GM12878 (cell line): ENCODE measurements around the gene ARAP1. TPM values are rescaled to one million over a fixed set of nuclear protein-coding genes. Genes with fewer than 3 reads are reported as not detected.

ENCODE experiments used
- BCL11A ChIP-seq: IDR thresholded peaks from 2 replicates; pipeline ENCODE4 v1.6.1; 2011; ENCODE audit warnings: low read depth, low read length
- BHLHE40 ChIP-seq, 2 experiments: fragments of 450-650 bp in 1 of 2; IDR thresholded peaks; 2 replicates each; pipeline ENCODE4 v1.6.1; 2011 to 2017; ENCODE audit warnings: low read depth in 2 of 2, borderline replicate concordance in 1 of 2, improper control_type of control experiment in 1 of 2, low read length in 1 of 2, mild to moderate bottlenecking in 1 of 2
- EGR1 ChIP-seq, 2 experiments: IDR thresholded peaks; 1 replicate in 1 of 2; 2 replicates in 1 of 2; pipeline ENCODE4 v1.6.1; 2011 to 2012; ENCODE audit warnings: low read depth in 2 of 2, low read length in 2 of 2, borderline replicate concordance in 1 of 2, mild to moderate bottlenecking in 1 of 2, moderate library complexity in 1 of 2
- IKZF2 ChIP-seq, 2 experiments: fragments of 450-650 bp; IDR thresholded peaks; 2 replicates each; pipeline ENCODE4 v1.6.1; 2017; ENCODE audit warnings: mild to moderate bottlenecking in 2 of 2, moderate library complexity in 2 of 2
- IRF4 ChIP-seq: IDR thresholded peaks from 2 replicates; pipeline ENCODE4 v1.6.1; 2011; ENCODE audit warnings: low read depth, low read length
- JUND ChIP-seq: IDR thresholded peaks from 2 replicates; pipeline ENCODE4 v1.6.1; 2012; ENCODE audit warnings: low read depth, mild to moderate bottlenecking, low read length, improper control_type of control experiment, moderate library complexity
- MEF2A ChIP-seq: IDR thresholded peaks from 2 replicates; pipeline ENCODE4 v1.6.1; 2011; ENCODE audit warnings: low read depth, mild to moderate bottlenecking, low read length, moderate library complexity; ENCODE audit not compliant: insufficient read depth
- NFIC ChIP-seq: IDR thresholded peaks from 2 replicates; pipeline ENCODE4 v1.6.1; 2012; ENCODE audit warnings: low read depth, mild to moderate bottlenecking, inconsistent platforms, low read length, moderate library complexity
- NR2C1 ChIP-seq: fragments of 450-650 bp; IDR thresholded peaks from 2 replicates; pipeline ENCODE4 v1.6.1; 2017; ENCODE audit warnings: antibody characterized with exemption, mild to moderate bottlenecking, moderate library complexity
- PAX5 ChIP-seq: IDR thresholded peaks from 2 replicates; pipeline ENCODE4 v1.6.1; 2011; ENCODE audit warnings: low read depth, low read length, borderline replicate concordance
- POU2F2 ChIP-seq: IDR thresholded peaks from 3 replicates; pipeline ENCODE4 v1.6.1; 2011; ENCODE audit warnings: low read depth, mild to moderate bottlenecking, low read length, borderline replicate concordance
- RELA ChIP-seq: fragments of 450-650 bp; IDR thresholded peaks from 2 replicates; pipeline ENCODE4 v1.8.0; 2014; ENCODE audit warnings: borderline replicate concordance; ENCODE audit not compliant: partially characterized antibody
- RUNX3 ChIP-seq: IDR thresholded peaks from 2 replicates; pipeline ENCODE4 v1.6.1; 2012; ENCODE audit warnings: low read length, inconsistent platforms
- SP1 ChIP-seq: IDR thresholded peaks from one replicate; pipeline ENCODE4 v1.6.1; 2011; ENCODE audit warnings: low read depth, low read length
- SPI1 ChIP-seq: IDR thresholded peaks from 2 replicates; pipeline ENCODE4 v1.6.1; 2011; ENCODE audit warnings: low read depth, mild to moderate bottlenecking, low read length, moderate library complexity, borderline replicate concordance; ENCODE audit not compliant: insufficient read depth
- TCF12 ChIP-seq: IDR thresholded peaks from 2 replicates; pipeline ENCODE4 v1.6.1; 2011; ENCODE audit warnings: low read depth, mild to moderate bottlenecking, low read length
- TCF3 ChIP-seq: IDR thresholded peaks from 2 replicates; pipeline ENCODE4 v1.6.1; 2012; ENCODE audit warnings: low read depth, mild to moderate bottlenecking, low read length, borderline replicate concordance; ENCODE audit not compliant: insufficient read depth
- polyA plus RNA-seq, 11 experiments: library from polyadenylated mRNA; depleted of rRNA in 4 of 11; unstranded in 6 of 11; stranded (reverse) in 5 of 11; fragments of >200 nt; fragmentation: Nextera tagmentation in 4 of 11; fragmentation: Illumina TruSeq in 1 of 11; extraction: Ambion mirVana in 4 of 11; extraction: Trizol in 1 of 11; gene quantifications; 1 replicate in 1 of 11; 2 replicates in 10 of 11; pipeline versions ENCODE4 v1.2.1 to v1.2.3, GENCODE V29; 2011 to 2016; ENCODE audit warnings: inconsistent platforms in 2 of 11, missing spikeins in 2 of 11, low read depth in 1 of 11
- total RNA-seq, 4 experiments: library from RNA; depleted of rRNA in 3 of 4; stranded (reverse); fragments of >200 nt in 3 of 4; fragmentation: Illumina TruSeq in 1 of 4; extraction: Trizol in 1 of 4; gene quantifications; 2 replicates each; pipeline versions ENCODE4 v1.2.1 to v1.2.3, GENCODE V29; 2013 to 2021
- TF ChIP-seq, protein P1 (sequence below): fragments of 450-650 bp; IDR thresholded peaks from 2 replicates; pipeline ENCODE4 v1.6.1; 2017; ENCODE audit warnings: antibody characterized with exemption, mild to moderate bottlenecking, moderate library complexity
- TF ChIP-seq, protein P2 (sequence below): fragments of 450-650 bp; conservative IDR thresholded peaks from 2 replicates; pipeline ENCODE4 v1.6.1; 2017; ENCODE audit warnings: mild to moderate bottlenecking, moderate library complexity

The ARAP1 gene
- total and polyA plus RNA-seq, 10 of the 15 experiments (the other 5 are each of a cell fraction or from before 2014, with no cell fraction given) = 0.55 to 102 (median 51.0) TPM

DNA sequence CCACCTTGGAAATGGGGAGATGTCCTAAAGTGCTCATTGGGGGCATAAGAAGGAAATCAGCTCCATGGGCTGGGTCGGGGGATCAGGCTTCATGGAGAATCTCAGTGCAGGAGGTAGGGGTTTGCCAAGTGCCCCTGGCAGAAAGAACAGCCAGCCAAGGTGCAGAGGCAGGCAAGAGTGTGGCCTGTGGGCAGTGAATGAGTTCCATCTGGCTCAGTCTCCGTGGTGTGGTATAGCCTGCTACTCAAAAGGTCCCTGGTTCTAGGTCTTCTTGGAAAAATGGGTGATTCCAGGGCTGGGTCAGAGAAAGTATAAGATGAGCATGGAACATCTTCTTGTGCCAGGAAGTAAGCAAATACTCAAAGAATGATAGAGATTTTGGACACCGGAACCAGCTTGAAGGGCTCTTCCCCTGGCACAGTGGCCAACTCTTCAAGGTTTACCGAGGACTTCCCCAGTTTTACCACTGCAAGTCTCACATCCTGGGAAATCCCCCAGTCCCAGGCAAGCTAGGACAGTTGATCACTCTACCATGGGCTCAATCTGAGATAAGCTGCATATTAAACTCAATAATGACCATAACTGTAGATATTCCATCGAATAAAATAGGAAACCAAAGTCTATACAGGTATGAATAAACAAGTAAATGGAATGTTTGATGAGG is 10.6 kb upstream of the ARAP1 start (continued):
- TF ChIP-seq, protein P1, sequence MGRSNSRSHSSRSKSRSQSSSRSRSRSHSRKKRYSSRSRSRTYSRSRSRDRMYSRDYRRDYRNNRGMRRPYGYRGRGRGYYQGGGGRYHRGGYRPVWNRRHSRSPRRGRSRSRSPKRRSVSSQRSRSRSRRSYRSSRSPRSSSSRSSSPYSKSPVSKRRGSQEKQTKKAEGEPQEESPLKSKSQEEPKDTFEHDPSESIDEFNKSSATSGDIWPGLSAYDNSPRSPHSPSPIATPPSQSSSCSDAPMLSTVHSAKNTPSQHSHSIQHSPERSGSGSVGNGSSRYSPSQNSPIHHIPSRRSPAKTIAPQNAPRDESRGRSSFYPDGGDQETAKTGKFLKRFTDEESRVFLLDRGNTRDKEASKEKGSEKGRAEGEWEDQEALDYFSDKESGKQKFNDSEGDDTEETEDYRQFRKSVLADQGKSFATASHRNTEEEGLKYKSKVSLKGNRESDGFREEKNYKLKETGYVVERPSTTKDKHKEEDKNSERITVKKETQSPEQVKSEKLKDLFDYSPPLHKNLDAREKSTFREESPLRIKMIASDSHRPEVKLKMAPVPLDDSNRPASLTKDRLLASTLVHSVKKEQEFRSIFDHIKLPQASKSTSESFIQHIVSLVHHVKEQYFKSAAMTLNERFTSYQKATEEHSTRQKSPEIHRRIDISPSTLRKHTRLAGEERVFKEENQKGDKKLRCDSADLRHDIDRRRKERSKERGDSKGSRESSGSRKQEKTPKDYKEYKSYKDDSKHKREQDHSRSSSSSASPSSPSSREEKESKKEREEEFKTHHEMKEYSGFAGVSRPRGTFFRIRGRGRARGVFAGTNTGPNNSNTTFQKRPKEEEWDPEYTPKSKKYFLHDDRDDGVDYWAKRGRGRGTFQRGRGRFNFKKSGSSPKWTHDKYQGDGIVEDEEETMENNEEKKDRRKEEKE = no peak
- TF ChIP-seq EGR1 (IDR thresholded peaks at IDR 0.05; ENCODE audit: borderline replicate concordance in 1 of 2, low read depth in 2 of 2, low read length in 2 of 2) (no peak), BCL11A (0 out of 2 replicates have a peak, but pooled peaks have one; percentile 22), TCF12 (0 out of 2 replicates have a peak, but pooled peaks have one; percentile 11), PAX5 (peak; percentile 35; the same call in 1 of the 2 replicates), SPI1 (peak; percentile 39; the same call in 1 of the 2 replicates), IRF4 (0 out of 2 replicates have a peak, but pooled peaks have one; percentile 14), MEF2A (no peak), NFIC (peak; percentile 28; the same call in 1 of the 2 replicates), IKZF2 (IDR thresholded peaks at IDR 0.05) (peak; percentile 41 to 61; a peak in 3 of 4 replicates), JUND (no peak), SP1 (no peak), TCF3 (0 out of 2 replicates have a peak, but pooled peaks have one; percentile 4), POU2F2 (0 out of 3 replicates have a peak, but pooled peaks have one; percentile 9), NR2C1 (no peak), RUNX3 (peak; percentile 79), BHLHE40 (IDR thresholded peaks at IDR 0.05; ENCODE audit: borderline replicate concordance in 1 of 2, low read depth in 2 of 2, low read length in 1 of 2) (0 out of 4 replicates have a peak, but pooled peaks of 1 of the 2 experiments have one; percentile 13), RELA (peak; percentile 84)
- TF ChIP-seq, protein P2, sequence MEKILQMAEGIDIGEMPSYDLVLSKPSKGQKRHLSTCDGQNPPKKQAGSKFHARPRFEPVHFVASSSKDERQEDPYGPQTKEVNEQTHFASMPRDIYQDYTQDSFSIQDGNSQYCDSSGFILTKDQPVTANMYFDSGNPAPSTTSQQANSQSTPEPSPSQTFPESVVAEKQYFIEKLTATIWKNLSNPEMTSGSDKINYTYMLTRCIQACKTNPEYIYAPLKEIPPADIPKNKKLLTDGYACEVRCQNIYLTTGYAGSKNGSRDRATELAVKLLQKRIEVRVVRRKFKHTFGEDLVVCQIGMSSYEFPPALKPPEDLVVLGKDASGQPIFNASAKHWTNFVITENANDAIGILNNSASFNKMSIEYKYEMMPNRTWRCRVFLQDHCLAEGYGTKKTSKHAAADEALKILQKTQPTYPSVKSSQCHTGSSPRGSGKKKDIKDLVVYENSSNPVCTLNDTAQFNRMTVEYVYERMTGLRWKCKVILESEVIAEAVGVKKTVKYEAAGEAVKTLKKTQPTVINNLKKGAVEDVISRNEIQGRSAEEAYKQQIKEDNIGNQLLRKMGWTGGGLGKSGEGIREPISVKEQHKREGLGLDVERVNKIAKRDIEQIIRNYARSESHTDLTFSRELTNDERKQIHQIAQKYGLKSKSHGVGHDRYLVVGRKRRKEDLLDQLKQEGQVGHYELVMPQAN = no peak
